Endothelial cell (in vitro differentiated cells): ENCODE data around the gene ZNF341. TPM values are rescaled to one million over a fixed set of nuclear protein-coding genes. Genes with fewer than 3 reads are reported as not detected.

Source experiments
- DNase-seq: peaks from one replicate; pipeline ENCODE4 v3.0.0; 2021; ENCODE audit warnings: low spot score
- H3K27ac Mint-ChIP-seq: one replicate; pipeline ENCODE4 v1.8.0; 2021; ENCODE audit warnings: mixed read lengths, inconsistent platforms; ENCODE audit not compliant: unreplicated experiment
- H3K27me3 Mint-ChIP-seq: one replicate; pipeline ENCODE4 v1.8.0; 2021; ENCODE audit warnings: mild to moderate bottlenecking, moderate library complexity, mixed read lengths, inconsistent platforms; ENCODE audit not compliant: unreplicated experiment
- H3K36me3 Mint-ChIP-seq: one replicate; pipeline ENCODE4 v1.8.0; 2021; ENCODE audit warnings: mild to moderate bottlenecking, low read depth, mixed read lengths, inconsistent platforms; ENCODE audit not compliant: unreplicated experiment
- H3K4me1 Mint-ChIP-seq: one replicate; pipeline ENCODE4 v1.8.0; 2021; ENCODE audit warnings: mild to moderate bottlenecking, mixed read lengths, inconsistent platforms; ENCODE audit not compliant: unreplicated experiment
- H3K4me3 Mint-ChIP-seq: one replicate; pipeline ENCODE4 v1.8.0; 2021; ENCODE audit warnings: mild to moderate bottlenecking, mixed read lengths, inconsistent platforms; ENCODE audit not compliant: unreplicated experiment
- H3K9me3 Mint-ChIP-seq: one replicate; pipeline ENCODE4 v1.8.0; 2021; ENCODE audit warnings: mixed read lengths, inconsistent platforms; ENCODE audit not compliant: unreplicated experiment
- CTCF ChIP-seq: fragments of 200-600 bp; sonication (generic); IDR thresholded peaks from one replicate; pipeline ENCODE4 v1.5.0; 2021; ENCODE audit warnings: antibody characterized with exemption; ENCODE audit not compliant: unreplicated experiment
- total RNA-seq: library from RNA; stranded (reverse); fragmentation: NEBNext Ultra II Directional; extraction: Animal tissue kit (Norgen Biotek cat#: 25700); gene quantifications from one replicate; pipeline ENCODE4 v1.2.1, GENCODE V29; 2021; ENCODE audit not compliant: unreplicated experiment

The ZNF341 gene
- total RNA-seq, 1 donor from 2014 or later: 3.5 TPM

GRCh38 chr20:33789109-33789857 is 57.5 kb downstream of the ZNF341 start:
- Mint-ChIP-seq H3K9me3 (no peaks in the 10 kb centered on the region), H3K27me3 (no peaks in the 10 kb centered on the region), H3K4me3 (no peak overlapping the region), H3K4me1 (peaks cover 39% of the 10 kb centered on the region), H3K36me3 (peaks cover 5% of the 10 kb centered on the region), H3K27ac (peak overlapping the region; percentile 24)
- peak; percentile 45 for DNase-seq
- TF ChIP-seq CTCF: no peak

- Mint-ChIP-seq H3K4me3 (no peak overlapping the region), H3K36me3 (peaks cover 5% of the 10 kb centered on the region), H3K4me1 (peaks cover 40% of the 10 kb centered on the region), H3K27ac (no peak overlapping the region), H3K9me3 (no peaks in the 10 kb centered on the region), H3K27me3 (no peaks in the 10 kb centered on the region)
- no peak for TF ChIP-seq CTCF
- DNase-seq: no peak
These were observed 58.0 kb downstream of the ZNF341 start for GRCh38 chr20:33789858-33790182.

- no peak overlapping the region for H3K27ac Mint-ChIP-seq
- H3K36me3 Mint-ChIP-seq: peaks cover 5% of the 10 kb centered on the region
- peaks cover 40% of the 10 kb centered on the region for H3K4me1 Mint-ChIP-seq
- H3K9me3 Mint-ChIP-seq: no peaks in the 10 kb centered on the region
- peak overlapping the region; percentile 70 for H3K4me3 Mint-ChIP-seq
- H3K27me3 Mint-ChIP-seq: no peaks in the 10 kb centered on the region
- TF ChIP-seq CTCF: no peak
- DNase-seq: no peak
These were observed 58.8 kb downstream of the ZNF341 start for GRCh38 chr20:33790566-33790965.

GRCh38 chr20:33791021-33791420 is 59.2 kb downstream of the ZNF341 start:
- TF ChIP-seq CTCF: no peak
- no peaks in the 10 kb centered on the region for H3K27me3 Mint-ChIP-seq
- DNase-seq: no peak
- H3K9me3 Mint-ChIP-seq: no peaks in the 10 kb centered on the region
- H3K4me1 Mint-ChIP-seq: peaks cover 40% of the 10 kb centered on the region
- no peak overlapping the region for H3K4me3 Mint-ChIP-seq
- H3K27ac Mint-ChIP-seq: no peak overlapping the region
- peaks cover 5% of the 10 kb centered on the region for H3K36me3 Mint-ChIP-seq

GRCh38 chr20:33791540-33791939 is 59.7 kb downstream of the ZNF341 start:
- H3K4me1 Mint-ChIP-seq: peaks cover 40% of the 10 kb centered on the region
- H3K27ac Mint-ChIP-seq: no peak overlapping the region
- TF ChIP-seq CTCF: no peak
- no peaks in the 10 kb centered on the region for H3K27me3 Mint-ChIP-seq
- H3K4me3 Mint-ChIP-seq: no peak overlapping the region
- peaks cover 5% of the 10 kb centered on the region for H3K36me3 Mint-ChIP-seq
- no peaks in the 10 kb centered on the region for H3K9me3 Mint-ChIP-seq
- DNase-seq: no peak
